SK-N-SH (cell line): ENCODE measurements around the gene GJD3.

Source experiments
- CTCF ChIP-seq: fragments of 200-600 bp; sonication (generic); IDR thresholded peaks from 2 replicates; pipeline ENCODE4 v1.6.1; 2017; ENCODE audit warnings: antibody characterized with exemption, mild to moderate bottlenecking, moderate library complexity
- EP300 ChIP-seq, 2 experiments: IDR thresholded peaks; 2 replicates each; pipeline versions ENCODE4 v1.4.0 to v1.6.1; 2012; ENCODE audit warnings: borderline replicate concordance in 1 of 2, low read depth in 1 of 2, low read length in 1 of 2
- PBX3 ChIP-seq: IDR thresholded peaks from 2 replicates; pipeline ENCODE4; 2012
- RAD21 ChIP-seq: IDR thresholded peaks from 2 replicates; pipeline ENCODE4 v1.6.1; 2012; ENCODE audit warnings: mild to moderate bottlenecking, low read length

GRCh38 chr17:40340880-40341807 lies 23.4 kb downstream of the GJD3 start:
- 0 out of 4 replicates have a peak, but pooled peaks of 1 of the 2 experiments have one; percentile 3 for TF ChIP-seq EP300 (IDR thresholded peaks at IDR 0.05; ENCODE audit: borderline replicate concordance in 1 of 2, low read depth in 1 of 2, low read length in 1 of 2)
- TF ChIP-seq CTCF, result no peak
- peak; percentile 23 for TF ChIP-seq RAD21
- TF ChIP-seq PBX3, result no peak
